GM19240 (cell line): ENCODE measurements around the gene EHHADH.

Experiments
- DNase-seq: peaks from one replicate; pipeline ENCODE4 v3.0.0; 2011; ENCODE audit warnings: low spot score; ENCODE audit not compliant: insufficient read length

The EHHADH gene

GRCh38 chr3:185199206-185199605 is 54.6 kb downstream of the EHHADH start:
- no peak for DNase-seq

DNA sequence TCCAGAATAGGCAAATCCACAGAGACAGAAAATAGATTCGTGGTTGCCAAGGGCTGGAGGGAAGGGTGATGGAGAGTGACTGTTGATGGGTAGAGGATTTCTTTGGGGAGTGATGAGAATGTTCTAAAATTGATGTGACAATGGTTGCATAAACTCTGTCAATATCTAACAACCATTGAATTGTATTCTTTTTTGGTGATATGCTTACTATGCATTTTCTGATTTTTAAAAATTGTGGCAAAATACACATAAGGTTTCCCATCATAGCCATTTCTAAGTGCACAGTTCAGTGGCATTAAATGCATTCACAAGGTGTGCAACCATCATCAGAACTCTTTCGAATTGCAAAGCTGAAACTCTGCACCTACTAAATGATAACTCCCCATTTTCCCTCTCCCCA is 56.8 kb downstream of the EHHADH start:
- DNase-seq, result no peak

DNA sequence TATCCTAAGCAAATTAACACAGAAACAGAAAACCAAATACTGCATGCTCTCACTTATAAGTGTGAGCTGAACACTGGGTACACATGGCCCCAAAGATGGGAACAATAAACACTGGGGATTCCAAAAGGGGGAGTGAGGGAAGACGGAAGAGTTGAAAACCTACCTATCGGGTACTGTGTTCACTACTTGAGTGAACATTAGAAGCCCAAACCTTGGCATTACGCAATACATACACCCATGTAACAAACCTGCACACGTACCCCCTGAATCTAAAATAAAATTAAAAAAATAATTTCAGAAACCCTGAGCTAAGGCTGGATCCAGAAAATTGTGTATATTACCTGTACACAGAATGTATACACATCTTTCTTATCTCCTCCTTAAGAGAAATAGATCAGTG is 58.2 kb downstream of the EHHADH start:
- no peak for DNase-seq

DNA sequence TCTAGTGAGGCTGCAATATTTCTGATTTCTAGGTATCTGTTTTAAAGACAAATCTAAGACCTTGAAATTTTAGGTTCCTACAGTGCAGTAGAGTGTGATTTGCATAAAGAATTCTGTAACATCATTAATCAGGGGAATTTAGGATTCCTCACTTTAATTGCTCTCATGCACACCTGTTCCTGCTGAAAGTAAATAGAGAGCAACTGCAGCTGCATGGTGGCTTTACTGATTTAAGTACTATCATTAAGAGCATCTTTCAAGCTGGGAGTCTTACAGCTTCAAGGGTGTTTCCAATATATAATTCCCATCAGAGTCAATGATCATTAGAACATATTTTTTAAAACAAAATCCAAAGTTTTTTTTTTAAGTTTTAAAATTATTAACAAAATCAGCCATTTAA is 65.0 kb downstream of the EHHADH start:
- DNase-seq, result no peak

DNA sequence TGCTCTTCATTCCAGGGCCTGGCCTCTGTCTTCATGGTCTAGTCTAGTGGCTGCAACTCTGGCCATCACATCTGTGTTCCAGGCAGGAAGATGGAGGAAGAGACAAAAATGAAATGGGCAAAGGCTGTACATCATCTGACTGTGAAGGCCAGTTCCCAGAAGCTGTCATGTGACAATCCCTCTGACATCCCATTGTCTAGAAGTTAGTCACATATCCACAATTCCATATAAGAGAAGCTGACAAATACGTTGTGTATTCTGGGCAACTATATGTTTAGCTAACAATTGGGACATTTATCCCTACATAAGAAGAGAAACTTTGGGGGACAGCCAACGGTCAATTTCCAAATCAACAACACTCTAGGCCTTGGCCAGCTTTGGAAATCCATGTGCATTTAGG is 66.5 kb downstream of the EHHADH start:
- no peak for DNase-seq

GRCh38 chr3:185176750-185177359 is 77.0 kb downstream of the EHHADH start:
- DNase-seq, result peak; percentile 14

DNA sequence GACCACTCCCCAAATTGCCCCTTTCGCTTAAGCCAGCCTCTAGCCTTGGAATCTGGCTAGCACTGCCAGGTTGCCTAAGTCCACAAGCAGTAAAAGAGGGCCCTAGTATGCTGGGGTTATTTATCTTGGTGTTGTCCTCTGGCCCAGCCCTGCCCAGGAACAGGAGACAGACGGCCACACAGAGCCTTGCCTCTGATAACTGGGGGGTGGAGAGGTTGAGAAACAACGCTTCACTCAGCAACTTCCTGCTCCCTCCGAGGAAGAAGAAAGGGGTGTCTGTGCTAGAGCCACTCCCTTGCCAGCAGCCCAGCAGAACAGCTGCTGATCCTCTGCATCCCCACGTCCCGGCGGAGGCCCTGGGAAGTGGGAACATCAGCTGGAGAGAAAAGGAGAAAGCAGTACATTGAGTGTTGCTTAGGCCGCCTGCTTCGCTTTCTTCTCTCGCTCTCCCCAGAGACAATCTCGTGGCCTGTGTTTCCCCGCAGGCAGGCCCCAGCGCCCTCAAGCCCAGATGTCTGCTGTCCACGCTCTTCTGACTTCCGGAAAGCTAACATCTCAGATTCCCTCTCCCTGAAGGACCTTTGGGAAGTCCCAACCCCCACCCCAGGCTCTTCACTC is 78.4 kb downstream of the EHHADH start:
- DNase-seq, result peak; percentile 33

GRCh38 chr3:185172086-185173049 is 81.5 kb downstream of the EHHADH start:
- no peak for DNase-seq

DNA sequence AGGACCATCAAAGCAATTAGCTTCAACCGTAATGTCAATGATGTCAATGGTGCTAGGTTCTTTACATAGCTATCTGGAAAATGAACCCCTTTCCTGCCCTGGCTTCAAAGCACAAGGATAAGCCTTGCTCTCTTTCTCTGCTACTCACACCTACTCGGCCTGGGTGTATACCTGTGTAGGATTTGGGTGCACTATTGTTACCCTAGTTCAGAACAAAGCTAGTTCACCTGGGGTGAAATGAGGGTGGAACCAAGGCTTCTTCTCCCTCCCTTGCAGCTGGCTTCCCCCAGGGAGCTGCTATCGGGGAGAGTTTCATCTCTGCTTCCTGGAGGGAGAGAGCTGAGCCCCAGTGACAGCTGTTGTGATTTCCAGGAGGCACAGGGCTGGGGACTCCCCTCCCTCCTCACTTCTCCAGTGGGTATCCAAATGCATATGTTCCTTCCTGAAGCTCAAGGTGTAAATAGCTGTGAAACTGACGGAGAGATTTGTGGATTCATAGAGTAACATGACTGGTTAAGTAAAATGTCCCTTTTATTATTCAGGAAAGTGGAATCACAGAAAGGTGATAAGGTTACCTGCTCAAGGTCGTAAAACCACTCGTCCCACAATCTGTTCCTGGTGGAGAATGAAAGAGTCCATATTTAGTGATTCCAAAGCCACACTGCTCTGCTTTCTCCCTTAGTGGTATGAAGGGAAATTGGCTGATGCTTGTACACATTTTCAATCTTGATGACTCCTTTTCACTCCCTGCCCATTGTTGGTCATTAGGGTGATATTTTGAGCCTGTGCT is 89.2 kb downstream of the EHHADH start:
- DNase-seq, result no peak

DNA sequence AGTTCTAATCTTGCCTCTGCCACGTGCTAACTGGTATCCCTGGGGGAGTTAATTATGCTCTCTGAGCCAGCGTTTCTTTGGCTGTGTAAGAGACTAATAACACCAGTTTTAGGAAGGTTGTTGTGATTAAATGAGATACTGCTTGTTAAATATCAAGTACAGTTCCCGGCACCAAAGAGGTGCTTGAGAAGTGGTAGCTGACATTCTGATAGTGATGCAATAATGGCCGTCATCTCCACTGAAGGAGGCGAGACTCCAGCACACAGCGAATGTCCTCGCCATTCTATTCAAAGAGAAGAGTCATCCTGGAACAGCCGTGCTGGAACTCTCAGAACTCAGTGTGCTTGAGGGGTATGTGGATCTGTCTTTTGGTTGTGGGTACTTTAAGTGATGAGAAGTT is 91.2 kb downstream of the EHHADH start:
- DNase-seq, result no peak

GRCh38 chr3:185161761-185162160 is 92.1 kb downstream of the EHHADH start:
- DNase-seq, result no peak

DNA sequence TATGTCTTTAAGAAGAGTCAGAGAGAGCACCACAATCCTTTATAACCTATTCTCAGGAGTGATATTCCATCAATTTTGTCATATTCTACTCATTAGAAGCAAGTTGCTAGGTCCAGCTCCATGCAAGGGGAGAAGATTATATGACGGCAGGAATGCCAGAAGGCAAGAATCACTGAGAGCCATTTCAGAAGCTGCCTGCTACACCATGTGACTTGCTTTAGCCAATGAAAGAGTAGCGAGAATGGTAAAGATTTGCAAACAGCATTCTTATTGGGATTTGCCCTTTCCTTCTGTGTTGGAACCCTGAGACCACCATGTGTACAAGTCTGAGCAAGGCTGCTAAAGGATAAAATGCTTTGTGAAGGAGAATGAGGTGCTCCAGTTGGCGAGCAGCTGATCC is 96.5 kb downstream of the EHHADH start:
- no peak for DNase-seq

- DNase-seq, result no peak
These were observed 98.2 kb downstream of the EHHADH start for GRCh38 chr3:185155678-185156077.

DNA sequence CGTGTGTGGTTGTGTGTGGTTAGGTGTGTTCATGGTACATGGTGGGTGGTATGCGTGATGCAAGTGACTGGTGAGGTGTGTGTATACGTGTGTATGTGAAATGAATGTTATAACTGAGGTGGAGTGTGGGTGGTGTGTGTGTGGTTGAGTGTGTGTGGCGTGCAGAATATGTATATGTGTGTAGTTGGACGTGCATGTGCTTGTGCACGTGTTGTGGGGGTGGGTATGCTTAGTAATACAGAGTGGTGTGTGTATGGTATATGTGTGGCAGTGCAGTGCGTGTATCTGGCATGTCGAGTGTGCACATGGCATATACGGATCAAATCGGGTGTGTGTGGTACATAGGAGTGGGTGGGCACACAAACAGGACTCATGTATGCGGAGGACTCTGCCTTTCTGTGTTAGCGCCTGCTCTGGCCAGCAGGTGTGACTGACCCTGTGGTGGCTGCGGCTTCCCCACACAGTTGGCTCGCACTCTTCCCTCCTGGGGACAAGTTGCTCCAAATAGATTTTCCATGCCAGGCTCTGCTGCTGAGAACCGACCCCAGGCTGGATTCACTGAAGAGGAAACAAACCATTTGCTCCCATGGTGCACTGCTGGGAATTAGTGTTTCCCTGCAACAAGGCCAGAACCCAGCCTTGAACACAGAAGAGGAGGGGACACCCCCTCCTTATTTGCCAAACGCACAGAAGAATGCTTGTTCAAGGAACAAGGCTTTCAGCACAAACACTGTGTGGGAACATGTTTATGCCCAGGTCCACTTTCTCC is 99.8 kb downstream of the EHHADH start:
- DNase-seq, result no peak

- DNase-seq, result no peak
These were observed 100.6 kb downstream of the EHHADH start for GRCh38 chr3:185153171-185153771.

DNA sequence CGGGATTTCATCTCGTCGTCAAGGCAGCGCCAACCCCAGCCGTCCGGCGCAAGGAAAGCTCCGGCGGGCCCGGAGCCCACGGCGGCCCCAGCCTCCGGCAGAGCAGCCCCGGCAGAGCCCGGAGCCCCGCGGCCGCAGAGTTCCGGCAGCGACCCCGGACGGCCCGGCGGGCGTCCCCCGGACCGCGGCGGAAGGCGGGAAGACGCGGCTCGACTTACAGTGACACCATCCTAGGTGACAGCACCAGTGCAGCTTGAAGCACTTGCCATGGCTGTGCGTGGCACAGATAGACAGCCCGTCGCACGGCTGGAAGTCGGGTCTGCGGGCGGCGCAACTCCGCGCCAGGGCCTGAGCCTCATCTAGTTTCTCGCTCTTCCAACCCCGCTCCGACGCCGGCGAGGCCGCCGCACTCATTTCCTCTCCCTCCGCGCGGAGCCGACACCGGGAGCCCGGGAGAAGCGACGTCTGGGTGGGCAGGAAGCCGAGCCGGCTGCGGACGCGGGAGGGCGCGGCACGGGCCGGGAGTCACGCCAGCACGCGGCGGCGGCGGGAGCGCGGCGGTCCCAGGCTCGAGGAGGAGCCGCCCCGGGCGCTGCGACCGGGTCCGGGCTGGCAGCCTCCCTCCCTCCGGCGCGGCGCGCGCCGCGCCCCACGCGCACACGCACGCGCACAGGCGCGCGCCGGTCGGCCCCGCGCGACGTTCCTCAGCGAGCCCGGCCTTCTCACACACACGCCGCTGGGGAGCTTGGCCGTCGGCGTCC is 101.3 kb downstream of the EHHADH start, which contains the start of gene C3orf70:
C3orf70 (minus strand) TSS at position 651 of the 761 bp plus-strand sequence; CDS start at position 414, 237 bp downstream.
- DNase-seq, result peak; percentile 7

GRCh38 chr3:185151964-185152409 is 101.9 kb downstream of the EHHADH start:
- DNase-seq, result no peak

GRCh38 chr3:185151101-185151963 is 102.5 kb downstream of the EHHADH start:
- no peak for DNase-seq
